Lower leg skin (tissue), 4 donors: ENCODE results near the gene TNN. TPM values are rescaled to one million over a fixed set of nuclear protein-coding genes. Genes with fewer than 3 reads are reported as not detected.

Experiments
- DNase-seq, 2 donors: peaks; one replicate each; pipeline ENCODE4 v3.0.0-alpha.2; 2019; ENCODE audit warnings: low spot score in 2 of 2
- H3K4me3 ChIP-seq: fragments of 200-600 bp; sonication (generic); 2 replicates; pipeline ENCODE4 v1.5.1; 2017; ENCODE audit warnings: mild to moderate bottlenecking, low read depth; ENCODE audit not compliant: poor library complexity, severe bottlenecking
- CTCF ChIP-seq, 3 donors: fragments of 450-650 bp; IDR thresholded peaks; one replicate each; pipeline ENCODE4 v1.5.1; 2016; ENCODE audit warnings: antibody characterized with exemption in 3 of 3, mild to moderate bottlenecking in 3 of 3, moderate library complexity in 2 of 3
- POLR2A ChIP-seq, 2 donors: fragments of 450-650 bp; IDR thresholded peaks; one replicate each; pipeline ENCODE4 v1.6.1; 2016 to 2017; ENCODE audit warnings: antibody characterized with exemption in 2 of 2, mild to moderate bottlenecking in 1 of 2, moderate library complexity in 1 of 2
- WGBS, 2 donors: methylation state at CpG; one replicate each; pipeline ENCODE4 v1.1.5; 2018; 5-methylcytosine and 5-hydroxymethylcytosine counted together
- intact Hi-C: fragments of 100-400 bp; cut with DNase I; formaldehyde crosslinking; loops from one replicate; pipeline ENCODE4 v1.15.0; 2023; ENCODE audit warnings: low total_unique reads
- total RNA-seq, 4 donors: library from RNA; depleted of rRNA; stranded (reverse); fragments of >200 nt; gene quantifications; one replicate each; pipeline ENCODE4 v1.1.0, GENCODE V29; 2016

Gene TNN
- total RNA-seq, 4 donors from 2014 or later, result 0.30 to 2.5 (median 0.84) TPM

GRCh38 chr1:175134500-175134899 is 66.9 kb downstream of the TNN start:
- DNase-seq, result no peak
- no peak for TF ChIP-seq POLR2A (IDR thresholded peaks at IDR 0.05)
- TF ChIP-seq CTCF (IDR thresholded peaks at IDR 0.05), result no peak
- intact Hi-C loops, result no loop called here
- WGBS, 2 donors, result 83 to 88% methylated on average over 1 of the region's 1 CpG
- H3K4me3 ChIP-seq, result no peak overlapping the region

- 71 to 76% methylated on average over 3 of the region's 3 CpGs for WGBS, 2 donors
- no peak overlapping the region for H3K4me3 ChIP-seq
- intact Hi-C loops, result no loop called here
- TF ChIP-seq POLR2A (IDR thresholded peaks at IDR 0.05) (no peak), CTCF (IDR thresholded peaks at IDR 0.05) (no peak)
- no peak for DNase-seq
These were observed 68.6 kb downstream of the TNN start for GRCh38 chr1:175136246-175136645.

- no peak overlapping the region for H3K4me3 ChIP-seq
- no peak for DNase-seq
- WGBS, 2 donors, result 67 to 71% methylated on average over 1 of the region's 1 CpG
These were observed 69.7 kb downstream of the TNN start for GRCh38 chr1:175137369-175137768.

GRCh38 chr1:175138579-175138978 is 70.9 kb downstream of the TNN start:
- TF ChIP-seq POLR2A (IDR thresholded peaks at IDR 0.05) (no peak), CTCF (IDR thresholded peaks at IDR 0.05) (no peak)
- no peak for DNase-seq
- intact Hi-C loops, result no loop called here
- no peak overlapping the region for H3K4me3 ChIP-seq
- 49 to 88% methylated on average over 2 of the region's 2 CpGs for WGBS, 2 donors

More at GRCh38 chr1:175137369-175137768, 69.7 kb downstream of the TNN start:
- no peak for TF ChIP-seq POLR2A (IDR thresholded peaks at IDR 0.05)
- TF ChIP-seq CTCF (IDR thresholded peaks at IDR 0.05), result no peak
- intact Hi-C loops, result no loop called here

GRCh38 chr1:175145899-175146528 is 78.4 kb downstream of the TNN start:
- H3K4me3 ChIP-seq, result no peak overlapping the region
- intact Hi-C loops, result no loop called here
- no peak for DNase-seq
- TF ChIP-seq POLR2A (IDR thresholded peaks at IDR 0.05) (no peak), CTCF (IDR thresholded peaks at IDR 0.05) (no peak)
- 54 to 58% methylated on average over 6 of the region's 7 CpGs for WGBS, 2 donors
